ENCODE results near the gene TNC. TPM values are rescaled to one million over a fixed set of nuclear protein-coding genes. Genes with fewer than 3 reads are reported as not detected.

Gene TNC
- total RNA-seq, 1 donor from 2014 or later, result 18.7 TPM

DNA sequence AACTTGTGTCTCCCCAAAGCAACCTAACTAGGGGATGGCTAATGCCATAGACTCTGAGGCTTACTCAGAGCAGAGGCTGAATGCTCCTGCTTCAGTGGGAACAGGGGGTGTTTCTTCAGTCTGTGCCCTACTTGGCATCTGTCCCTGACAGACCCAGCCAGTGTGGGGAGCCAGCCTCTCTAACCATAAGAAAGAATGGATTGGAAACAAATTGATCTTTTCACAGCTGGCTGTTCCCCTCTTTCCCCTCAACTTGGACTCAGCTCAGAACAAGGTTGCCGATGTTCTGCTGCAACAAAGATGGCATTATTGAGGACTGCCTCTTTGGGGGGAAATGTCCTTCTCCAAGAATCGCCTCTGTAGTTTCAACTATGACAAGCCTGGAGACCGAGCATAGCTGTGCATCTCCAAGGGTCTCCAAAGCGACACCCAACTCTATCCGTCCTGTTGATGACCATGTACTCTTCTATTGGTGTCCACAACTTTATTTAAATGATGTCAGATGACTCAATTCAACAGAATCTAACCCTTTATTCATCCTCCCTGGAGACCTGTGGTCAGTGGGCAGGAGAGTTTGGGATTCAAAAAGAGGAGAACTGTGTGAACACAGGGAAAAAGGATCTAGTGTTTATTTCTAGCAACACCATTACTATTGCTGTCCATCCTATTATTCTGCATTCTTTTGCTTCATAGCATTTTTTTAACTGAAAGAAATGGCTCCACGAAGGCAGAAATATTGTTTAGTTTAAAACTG lies 24.7 kb upstream of the TNC start:
- intact Hi-C loops (cut with DNase I), result no loop called here
- no peaks in the 10 kb centered on the region for H3K36me3 ChIP-seq
- H3K4me3 ChIP-seq, result no peak overlapping the region
- H3K4me1 ChIP-seq, result no peaks in the 10 kb centered on the region
- no peaks in the 10 kb centered on the region for H3K27me3 ChIP-seq
- no peak for DNase-seq (ENCODE audit: extremely low spot score in 2 of 2)
- TF ChIP-seq POLR2A (IDR thresholded peaks at IDR 0.05), result no peak
- TF ChIP-seq, protein P1, sequence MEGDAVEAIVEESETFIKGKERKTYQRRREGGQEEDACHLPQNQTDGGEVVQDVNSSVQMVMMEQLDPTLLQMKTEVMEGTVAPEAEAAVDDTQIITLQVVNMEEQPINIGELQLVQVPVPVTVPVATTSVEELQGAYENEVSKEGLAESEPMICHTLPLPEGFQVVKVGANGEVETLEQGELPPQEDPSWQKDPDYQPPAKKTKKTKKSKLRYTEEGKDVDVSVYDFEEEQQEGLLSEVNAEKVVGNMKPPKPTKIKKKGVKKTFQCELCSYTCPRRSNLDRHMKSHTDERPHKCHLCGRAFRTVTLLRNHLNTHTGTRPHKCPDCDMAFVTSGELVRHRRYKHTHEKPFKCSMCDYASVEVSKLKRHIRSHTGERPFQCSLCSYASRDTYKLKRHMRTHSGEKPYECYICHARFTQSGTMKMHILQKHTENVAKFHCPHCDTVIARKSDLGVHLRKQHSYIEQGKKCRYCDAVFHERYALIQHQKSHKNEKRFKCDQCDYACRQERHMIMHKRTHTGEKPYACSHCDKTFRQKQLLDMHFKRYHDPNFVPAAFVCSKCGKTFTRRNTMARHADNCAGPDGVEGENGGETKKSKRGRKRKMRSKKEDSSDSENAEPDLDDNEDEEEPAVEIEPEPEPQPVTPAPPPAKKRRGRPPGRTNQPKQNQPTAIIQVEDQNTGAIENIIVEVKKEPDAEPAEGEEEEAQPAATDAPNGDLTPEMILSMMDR (IDR thresholded peaks at IDR 0.05), result no peak
- no peak for TF ChIP-seq POLR2AphosphoS5 (IDR thresholded peaks at IDR 0.05; ENCODE audit: insufficient read depth in 1 of 2, low read depth in 1 of 2)
- no peak overlapping the region for H3K27ac ChIP-seq
- no peaks in the 10 kb centered on the region for H3K9me3 ChIP-seq

DNA sequence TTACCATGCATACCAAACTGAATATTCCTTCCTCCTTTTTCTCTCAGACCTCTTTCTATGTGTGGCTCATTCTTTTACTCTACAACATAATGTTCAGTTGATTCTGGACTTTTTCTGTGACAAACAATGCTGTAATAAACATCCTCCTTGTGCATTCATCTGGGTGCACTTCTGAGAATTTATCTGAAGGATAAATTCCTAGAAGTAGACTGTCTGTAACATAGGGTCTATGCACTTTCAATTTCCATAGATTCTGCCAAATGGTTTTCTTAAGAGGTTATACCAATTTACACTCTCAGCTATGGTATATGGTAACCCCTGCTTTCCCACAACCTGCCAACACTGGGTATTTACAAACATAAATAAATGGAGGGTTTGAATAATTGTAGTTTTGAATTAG lies 24.1 kb upstream of the TNC start:
- Histone ChIP-seq H3K27me3 (no peaks in the 10 kb centered on the region), H3K36me3 (no peaks in the 10 kb centered on the region), H3K9me3 (no peaks in the 10 kb centered on the region), H3K4me1 (no peaks in the 10 kb centered on the region), H3K27ac (no peak overlapping the region), H3K4me3 (no peak overlapping the region)
- TF ChIP-seq POLR2A (IDR thresholded peaks at IDR 0.05), result no peak
- TF ChIP-seq POLR2AphosphoS5 (IDR thresholded peaks at IDR 0.05; ENCODE audit: insufficient read depth in 1 of 2, low read depth in 1 of 2), result no peak
- TF ChIP-seq, protein P1 (IDR thresholded peaks at IDR 0.05), result no peak
- intact Hi-C loops (cut with DNase I), result no loop called here
- no peak for DNase-seq (ENCODE audit: extremely low spot score in 2 of 2)

DNA sequence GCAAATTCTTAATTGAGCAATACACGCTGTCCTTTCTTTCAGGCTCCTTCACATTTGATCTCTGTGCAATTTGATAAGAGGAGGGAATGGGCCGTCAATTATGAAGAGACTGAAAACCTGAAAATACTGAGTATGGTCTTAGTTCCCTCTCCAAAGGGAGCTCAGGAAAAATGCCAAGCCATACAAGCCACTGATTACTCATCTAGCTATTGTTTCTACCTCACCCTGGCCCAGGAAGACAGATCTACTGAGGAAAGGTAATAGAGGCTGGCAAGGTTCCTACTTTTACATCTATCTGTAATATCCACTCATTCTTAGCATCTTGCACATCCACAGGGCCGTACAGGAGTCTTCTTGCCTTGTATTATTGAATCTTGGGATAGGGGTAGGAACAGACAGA lies 23.7 kb upstream of the TNC start:
- no peaks in the 10 kb centered on the region for H3K9me3 ChIP-seq
- DNase-seq (ENCODE audit: extremely low spot score in 2 of 2), result no peak
- no peak overlapping the region for H3K27ac ChIP-seq
- TF ChIP-seq POLR2A (IDR thresholded peaks at IDR 0.05), result no peak
- TF ChIP-seq, protein P1 (IDR thresholded peaks at IDR 0.05), result no peak
- TF ChIP-seq POLR2AphosphoS5 (IDR thresholded peaks at IDR 0.05; ENCODE audit: insufficient read depth in 1 of 2, low read depth in 1 of 2), result no peak
- H3K4me3 ChIP-seq, result no peak overlapping the region
- H3K4me1 ChIP-seq, result no peaks in the 10 kb centered on the region
- intact Hi-C loops (cut with DNase I), result no loop called here
- no peaks in the 10 kb centered on the region for H3K36me3 ChIP-seq
- no peaks in the 10 kb centered on the region for H3K27me3 ChIP-seq

DNA sequence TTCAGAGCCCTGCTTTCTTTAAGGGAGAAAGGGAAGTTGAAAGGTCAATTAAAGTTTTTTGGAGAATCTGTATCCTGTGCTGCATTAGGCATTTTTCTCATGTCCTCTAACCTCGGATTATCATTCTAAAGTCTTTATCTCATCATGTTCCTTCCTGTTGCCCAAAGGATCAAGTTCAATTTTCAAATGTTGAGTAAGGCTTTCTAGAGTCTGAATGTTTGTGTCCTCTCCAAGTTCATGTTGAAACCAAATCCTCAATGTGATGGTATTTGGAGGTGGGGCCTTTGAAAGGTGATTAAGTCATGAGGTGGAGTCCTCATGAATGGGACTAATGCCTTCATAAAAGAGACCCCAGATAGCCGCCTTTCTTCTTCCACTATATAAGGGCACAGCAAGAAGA lies 20.2 kb upstream of the TNC start:
- H3K4me3 ChIP-seq, result no peak overlapping the region
- H3K36me3 ChIP-seq, result no peaks in the 10 kb centered on the region
- no peaks in the 10 kb centered on the region for H3K27me3 ChIP-seq
- H3K9me3 ChIP-seq, result no peaks in the 10 kb centered on the region
- DNase-seq (ENCODE audit: extremely low spot score in 2 of 2), result no peak
- H3K27ac ChIP-seq, result no peak overlapping the region
- no peak for TF ChIP-seq POLR2A (IDR thresholded peaks at IDR 0.05)
- TF ChIP-seq, protein P1 (IDR thresholded peaks at IDR 0.05), result no peak
- TF ChIP-seq POLR2AphosphoS5 (IDR thresholded peaks at IDR 0.05; ENCODE audit: insufficient read depth in 1 of 2, low read depth in 1 of 2), result no peak
- intact Hi-C loops (cut with DNase I), result no loop called here
- peaks cover 13% of the 10 kb centered on the region for H3K4me1 ChIP-seq

DNA sequence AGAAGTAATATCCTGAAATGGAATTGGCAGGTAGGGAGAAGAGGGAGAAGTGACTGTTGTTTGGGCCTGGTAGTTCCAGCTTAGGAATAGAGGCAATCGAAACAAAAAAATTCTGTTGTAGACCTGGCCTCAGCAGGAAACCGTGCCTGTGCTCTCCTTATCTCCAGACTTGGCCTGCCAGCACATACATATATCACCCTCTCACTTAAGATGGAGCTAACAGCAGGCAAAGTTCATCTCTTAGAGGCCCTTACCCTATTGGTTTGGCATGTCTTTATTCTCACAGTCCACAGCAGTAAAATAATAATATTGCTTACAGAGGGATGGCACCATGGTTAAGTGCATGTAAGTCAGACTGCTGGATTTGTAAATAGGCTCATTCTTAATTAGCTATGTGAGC lies 19.6 kb upstream of the TNC start:
- intact Hi-C loops (cut with DNase I), result no loop called here
- TF ChIP-seq POLR2AphosphoS5 (IDR thresholded peaks at IDR 0.05; ENCODE audit: insufficient read depth in 1 of 2, low read depth in 1 of 2) (no peak), POLR2A (IDR thresholded peaks at IDR 0.05) (no peak)
- TF ChIP-seq, protein P1 (IDR thresholded peaks at IDR 0.05), result no peak
- Histone ChIP-seq H3K4me3 (no peak overlapping the region), H3K27ac (no peak overlapping the region), H3K36me3 (no peaks in the 10 kb centered on the region), H3K4me1 (peaks cover 18% of the 10 kb centered on the region), H3K9me3 (no peaks in the 10 kb centered on the region), H3K27me3 (no peaks in the 10 kb centered on the region)
- DNase-seq (ENCODE audit: extremely low spot score in 2 of 2), result no peak

Measured in vagina (tissue), 2 donors.